ENCODE data around the gene PSMA7. TPM values are rescaled to one million over a fixed set of nuclear protein-coding genes. Genes with fewer than 3 reads are reported as not detected.

PSMA7 gene
- polyA plus RNA-seq (ENCODE audit: insufficient read length) = 155 TPM

- DNase-seq (ENCODE audit: low read depth) = peak; percentile 47
Measured at GRCh38 chr20:62143081-62143956, at the start of gene PSMA7, which contains the start of gene SS18L1. Gene PSMA7 (minus strand): TSS chr20:62143394. CDS start chr20:62143303, 91 bp downstream. Gene SS18L1 (plus strand): TSS chr20:62143769. CDS start chr20:62143821, 52 bp downstream.

- DNase-seq (ENCODE audit: low read depth) = no peak
Measured at GRCh38 chr20:62192635-62193034, 49.4 kb upstream of the PSMA7 start.

- no peak for DNase-seq (ENCODE audit: low read depth)
Measured at GRCh38 chr20:62191781-62192559, 48.8 kb upstream of the PSMA7 start.

GRCh38 chr20:62190639-62191411 lies 47.6 kb upstream of the PSMA7 start:
- no peak for DNase-seq (ENCODE audit: low read depth)

DNA sequence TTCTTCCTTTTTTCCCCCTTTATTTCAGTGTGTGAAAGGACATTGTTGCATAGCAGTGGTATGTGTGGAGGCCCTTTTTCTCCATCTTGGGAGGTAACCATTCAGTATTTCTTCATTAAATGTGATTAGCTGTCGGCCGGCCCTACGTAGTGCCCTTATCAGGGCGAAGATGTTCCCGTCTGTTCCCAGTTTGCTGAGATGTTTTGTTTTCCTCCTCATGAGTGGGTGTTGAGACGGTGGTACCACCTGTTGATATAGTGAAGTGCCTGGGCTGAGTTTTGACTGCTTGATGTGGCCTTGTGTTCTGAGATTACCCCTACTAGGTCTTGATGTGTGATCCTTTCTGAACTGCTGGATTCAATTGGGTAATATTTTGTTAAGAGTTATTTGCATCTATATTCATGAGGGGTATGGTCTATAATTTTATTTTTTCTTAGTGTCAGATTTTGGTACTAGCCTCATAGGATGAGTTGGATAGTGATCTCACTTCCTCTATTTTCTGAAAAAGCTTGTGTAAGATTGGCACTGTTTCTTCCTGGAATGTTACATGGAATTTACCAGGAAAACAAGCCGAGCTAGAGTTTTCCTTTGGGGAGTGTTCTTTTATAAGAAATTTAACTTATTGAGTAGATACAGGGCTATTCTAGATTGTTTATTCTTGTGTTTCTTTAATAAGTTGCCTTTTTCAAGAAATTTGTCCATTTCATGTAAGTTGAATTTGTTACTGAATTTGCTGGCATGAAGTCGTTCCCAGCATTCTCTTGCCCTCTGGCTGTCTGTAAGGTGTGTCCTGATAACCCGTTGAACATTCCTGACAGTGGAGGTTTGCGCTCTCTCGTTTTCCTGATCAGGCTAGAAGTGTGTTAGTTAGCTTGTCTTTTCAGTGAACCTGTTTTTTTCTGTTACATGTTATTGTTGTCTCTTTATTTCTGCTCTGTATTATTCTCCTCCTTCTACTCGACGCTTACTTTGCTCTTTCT lies 44.0 kb upstream of the PSMA7 start:
- DNase-seq (ENCODE audit: low read depth) = no peak

- no peak for DNase-seq (ENCODE audit: low read depth)
Measured at GRCh38 chr20:62186096-62186426, 42.9 kb upstream of the PSMA7 start.

DNA sequence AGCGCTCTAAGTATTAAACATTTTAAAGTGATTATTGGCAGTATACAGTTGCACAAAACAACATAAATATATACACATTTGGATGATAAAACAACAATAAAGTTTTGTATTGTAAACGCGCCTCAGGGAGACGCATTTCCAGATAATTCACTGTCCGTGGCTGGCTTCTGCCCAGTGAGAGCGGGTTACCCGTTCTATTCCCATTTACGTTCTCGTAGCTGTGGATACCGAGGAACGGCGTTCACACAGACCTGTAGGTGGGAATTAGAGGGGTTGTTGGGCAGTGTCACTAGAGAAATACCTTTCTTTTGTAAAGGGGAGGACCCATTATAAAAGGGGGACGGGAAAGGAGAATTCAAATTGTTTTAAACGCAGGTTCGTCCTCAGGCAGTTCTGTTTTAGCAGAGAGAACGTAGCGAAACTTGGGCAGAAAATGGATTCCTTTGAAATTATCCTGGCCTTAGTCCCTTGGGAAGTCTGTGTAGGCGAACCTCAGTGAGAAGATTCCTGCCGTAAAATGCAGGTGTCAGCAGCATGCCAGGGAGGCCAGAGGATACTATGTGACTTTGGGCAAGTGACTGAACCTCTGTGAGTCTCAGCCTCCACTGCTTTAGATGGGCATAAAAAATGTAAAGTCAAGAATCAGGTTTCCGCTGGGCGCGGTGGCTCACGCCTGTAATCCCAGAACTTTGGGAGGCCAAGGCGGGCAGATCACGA lies 40.4 kb upstream of the PSMA7 start:
- no peak for DNase-seq (ENCODE audit: low read depth)

DNA sequence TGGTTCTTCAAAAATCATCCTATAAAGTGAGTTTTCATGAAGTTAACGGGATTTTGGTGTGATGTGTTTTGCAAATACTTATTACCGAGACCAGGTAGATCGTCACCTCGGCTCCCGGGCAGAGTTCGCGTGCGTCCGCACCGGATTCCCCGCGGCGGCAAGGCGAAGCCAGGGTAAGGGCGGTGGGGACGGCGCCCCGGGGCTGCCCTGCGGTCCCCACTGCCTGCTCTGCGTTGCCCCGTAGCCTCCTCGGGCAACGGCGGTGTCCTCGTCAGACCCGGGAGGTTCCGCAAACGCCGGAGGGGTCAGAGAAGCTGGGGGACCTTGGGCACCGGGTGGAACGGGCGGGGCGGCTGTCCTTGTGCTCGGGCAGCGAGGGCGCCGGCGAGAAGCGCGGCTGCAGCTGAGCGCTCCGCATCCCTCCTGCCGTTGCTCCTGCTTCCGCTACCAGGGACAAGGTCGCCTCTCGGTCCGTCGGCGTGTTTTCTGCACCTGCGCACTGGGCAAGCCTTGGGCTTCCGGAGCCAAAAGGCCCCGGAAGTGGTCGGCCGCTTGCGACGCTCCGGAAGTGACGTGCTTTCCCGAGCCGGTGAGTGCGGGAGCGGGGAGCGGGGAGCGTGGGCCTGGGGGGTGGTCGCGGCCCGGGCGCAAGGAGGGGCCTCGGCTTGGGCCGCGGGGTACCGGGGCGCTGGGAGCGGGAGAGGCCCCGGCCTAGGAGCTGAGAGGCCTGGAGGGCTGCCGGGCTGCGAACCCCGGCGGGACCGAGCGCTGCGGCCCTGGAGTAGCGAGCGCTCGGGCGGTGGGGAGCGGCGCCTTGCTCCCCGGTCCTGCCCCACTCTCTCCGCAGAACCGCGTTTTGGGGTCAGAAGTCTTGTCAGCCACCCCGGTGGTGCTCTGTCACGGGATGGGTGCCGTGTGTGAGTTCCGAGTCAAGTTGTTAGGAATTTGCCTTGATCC lies 39.6 kb upstream of the PSMA7 start, which contains the start of gene MTG2:
MTG2 (plus strand) TSS at position 560 of the 957 bp plus-strand sequence. CDS start 10,393 bp downstream, outside the sequence.
- DNase-seq (ENCODE audit: low read depth) = peak; percentile 89

- DNase-seq (ENCODE audit: low read depth) = no peak
Measured at GRCh38 chr20:62181808-62182207, 38.6 kb upstream of the PSMA7 start.

DNA sequence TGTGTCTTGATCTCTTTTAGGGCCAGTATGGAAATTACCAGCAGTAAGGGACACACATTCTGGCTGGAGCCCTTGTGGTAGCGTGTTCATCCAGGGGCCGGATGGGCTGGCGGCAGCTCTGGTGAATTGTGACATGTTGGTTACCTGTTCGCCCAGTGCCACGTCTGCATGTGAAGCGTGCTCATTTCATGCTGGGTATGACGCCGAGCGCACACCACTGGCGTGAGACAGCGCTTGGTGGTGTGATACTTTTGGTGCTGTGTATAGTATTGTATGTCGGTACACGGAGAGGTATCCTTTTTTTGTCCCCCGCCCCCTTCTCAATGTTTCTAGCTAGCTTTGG lies 35.9 kb upstream of the PSMA7 start:
- DNase-seq (ENCODE audit: low read depth) = no peak

- no peak for DNase-seq (ENCODE audit: low read depth)
Measured at GRCh38 chr20:62178316-62179161, 35.3 kb upstream of the PSMA7 start.

DNA sequence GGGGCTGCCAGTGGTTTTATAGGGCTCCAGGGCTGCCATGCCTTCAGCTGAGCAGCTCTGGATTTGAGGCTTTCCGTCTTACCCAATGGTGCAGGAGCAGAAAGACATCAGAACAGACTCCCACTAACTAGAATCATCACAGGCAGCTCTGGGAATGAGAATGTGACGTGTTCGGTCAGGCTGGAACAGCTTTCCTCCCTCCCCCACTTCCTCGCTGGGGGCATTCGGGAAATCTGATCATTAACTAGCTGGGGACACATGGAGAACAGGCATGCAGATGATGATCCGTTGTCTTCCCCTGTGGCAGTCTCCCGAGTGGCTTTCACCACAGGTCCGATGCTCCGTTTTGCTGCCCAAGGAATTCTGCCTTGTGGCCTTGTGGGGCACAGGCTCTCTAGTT lies 34.1 kb upstream of the PSMA7 start:
- DNase-seq (ENCODE audit: low read depth) = no peak

DNA sequence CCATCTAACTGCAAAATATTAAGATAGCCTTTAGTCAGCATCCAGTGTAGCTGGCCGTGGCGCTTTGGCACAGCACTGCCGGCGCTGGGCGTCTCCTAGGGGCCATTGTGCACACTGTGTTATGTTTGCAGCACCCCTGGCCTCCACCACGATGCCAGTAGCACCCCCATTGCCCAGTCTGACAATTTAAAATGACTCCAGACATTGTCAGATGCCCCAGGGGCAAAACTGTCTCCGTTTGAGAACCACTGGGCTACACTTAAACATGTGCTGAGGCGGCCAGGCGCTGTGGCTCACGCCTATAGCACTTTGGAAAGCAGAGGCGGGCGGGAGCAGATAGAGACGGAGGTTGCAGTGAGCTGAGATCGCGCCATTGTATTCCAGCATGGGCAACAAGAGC lies 33.7 kb upstream of the PSMA7 start:
- DNase-seq (ENCODE audit: low read depth) = no peak

- DNase-seq (ENCODE audit: low read depth) = no peak
Measured at GRCh38 chr20:62175711-62176110, 32.5 kb upstream of the PSMA7 start.

GRCh38 chr20:62174870-62175624 lies 31.9 kb upstream of the PSMA7 start:
- DNase-seq (ENCODE audit: low read depth) = no peak

GRCh38 chr20:62174021-62174804 lies 31.0 kb upstream of the PSMA7 start:
- no peak for DNase-seq (ENCODE audit: low read depth)
